Retinal pigment epithelial cell (primary cell): ENCODE measurements around the gene RYR2.

Experiments used
- DNase-seq: peaks from one replicate; pipeline ENCODE4 v3.0.0-alpha.2; 2010; ENCODE audit warnings: low read depth
- H3K4me3 ChIP-seq: 2 replicates; pipeline ENCODE4 v1.5.1; 2011; ENCODE audit warnings: mild to moderate bottlenecking, low read length, control low read depth, moderate library complexity
- TF ChIP-seq, protein P1 (sequence below): conservative IDR thresholded peaks from 2 replicates; pipeline ENCODE4 v1.5.1; 2011; ENCODE audit warnings: low read depth, low read length, control low read depth, inconsistent platforms

The RYR2 gene

DNA sequence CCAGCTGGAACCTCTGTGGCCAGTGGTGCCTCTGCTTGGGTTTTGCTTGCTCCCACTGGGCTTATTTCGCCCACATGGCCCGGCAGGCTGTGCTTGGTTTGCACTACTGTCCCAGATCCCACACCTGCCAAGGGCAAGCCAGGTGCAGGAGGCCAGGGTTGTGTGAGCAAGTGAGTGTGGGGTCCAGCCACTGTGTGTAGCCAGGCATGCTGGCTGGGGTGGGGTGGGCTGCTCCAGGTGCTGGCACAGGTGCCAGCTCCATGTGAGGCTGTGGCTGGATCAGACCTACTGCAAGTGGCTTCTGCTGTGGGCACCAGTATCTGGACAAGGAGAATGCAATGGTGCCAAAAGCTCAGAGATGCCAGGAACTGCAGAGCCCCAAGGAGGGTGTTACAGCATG, 28.5 kb downstream of the RYR2 start:
- no peak overlapping the region for H3K4me3 ChIP-seq
- no peak for DNase-seq
- TF ChIP-seq, protein P1, sequence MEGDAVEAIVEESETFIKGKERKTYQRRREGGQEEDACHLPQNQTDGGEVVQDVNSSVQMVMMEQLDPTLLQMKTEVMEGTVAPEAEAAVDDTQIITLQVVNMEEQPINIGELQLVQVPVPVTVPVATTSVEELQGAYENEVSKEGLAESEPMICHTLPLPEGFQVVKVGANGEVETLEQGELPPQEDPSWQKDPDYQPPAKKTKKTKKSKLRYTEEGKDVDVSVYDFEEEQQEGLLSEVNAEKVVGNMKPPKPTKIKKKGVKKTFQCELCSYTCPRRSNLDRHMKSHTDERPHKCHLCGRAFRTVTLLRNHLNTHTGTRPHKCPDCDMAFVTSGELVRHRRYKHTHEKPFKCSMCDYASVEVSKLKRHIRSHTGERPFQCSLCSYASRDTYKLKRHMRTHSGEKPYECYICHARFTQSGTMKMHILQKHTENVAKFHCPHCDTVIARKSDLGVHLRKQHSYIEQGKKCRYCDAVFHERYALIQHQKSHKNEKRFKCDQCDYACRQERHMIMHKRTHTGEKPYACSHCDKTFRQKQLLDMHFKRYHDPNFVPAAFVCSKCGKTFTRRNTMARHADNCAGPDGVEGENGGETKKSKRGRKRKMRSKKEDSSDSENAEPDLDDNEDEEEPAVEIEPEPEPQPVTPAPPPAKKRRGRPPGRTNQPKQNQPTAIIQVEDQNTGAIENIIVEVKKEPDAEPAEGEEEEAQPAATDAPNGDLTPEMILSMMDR: no peak

GRCh38 chr1:237071641-237072420, 29.8 kb downstream of the RYR2 start:
- no peak for DNase-seq
- TF ChIP-seq, protein P1: no peak
- H3K4me3 ChIP-seq: no peak overlapping the region

DNA sequence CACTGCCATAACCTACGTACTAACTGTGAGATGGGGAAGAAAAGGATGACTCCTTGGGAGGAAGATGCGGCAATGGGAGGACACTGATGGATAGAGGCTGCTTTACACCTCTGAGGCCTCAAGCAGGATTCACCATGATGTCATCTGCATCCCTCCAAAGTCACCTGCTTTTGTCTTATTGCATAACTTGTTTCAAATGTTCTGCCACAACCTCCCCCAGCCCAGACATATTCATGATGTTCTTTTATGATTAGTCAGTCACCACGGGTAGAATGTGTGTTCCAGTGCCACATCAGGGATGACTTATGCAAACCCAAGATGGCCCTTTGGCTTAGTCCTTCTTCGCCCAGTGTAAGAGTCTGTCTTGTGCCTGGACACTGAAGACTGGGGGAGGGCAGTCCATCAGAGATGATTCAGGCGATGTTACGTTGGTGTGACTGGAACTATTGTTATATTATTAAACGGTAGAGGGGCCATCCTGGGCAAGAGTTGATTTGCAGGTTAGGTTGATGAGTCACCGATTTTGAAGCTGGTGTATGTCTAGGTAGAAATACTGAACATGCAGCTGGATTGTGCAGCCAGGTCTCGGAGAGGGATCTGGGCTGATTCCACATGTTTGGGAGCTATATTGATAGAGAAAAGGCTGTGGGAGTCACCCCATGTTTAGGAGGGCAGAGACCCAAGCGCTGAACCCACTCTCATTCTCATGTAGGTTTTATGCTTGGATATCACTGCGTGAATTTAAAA, 32.6 kb downstream of the RYR2 start:
- TF ChIP-seq, protein P1: no peak
- DNase-seq: no peak
- H3K4me3 ChIP-seq: no peak overlapping the region

DNA sequence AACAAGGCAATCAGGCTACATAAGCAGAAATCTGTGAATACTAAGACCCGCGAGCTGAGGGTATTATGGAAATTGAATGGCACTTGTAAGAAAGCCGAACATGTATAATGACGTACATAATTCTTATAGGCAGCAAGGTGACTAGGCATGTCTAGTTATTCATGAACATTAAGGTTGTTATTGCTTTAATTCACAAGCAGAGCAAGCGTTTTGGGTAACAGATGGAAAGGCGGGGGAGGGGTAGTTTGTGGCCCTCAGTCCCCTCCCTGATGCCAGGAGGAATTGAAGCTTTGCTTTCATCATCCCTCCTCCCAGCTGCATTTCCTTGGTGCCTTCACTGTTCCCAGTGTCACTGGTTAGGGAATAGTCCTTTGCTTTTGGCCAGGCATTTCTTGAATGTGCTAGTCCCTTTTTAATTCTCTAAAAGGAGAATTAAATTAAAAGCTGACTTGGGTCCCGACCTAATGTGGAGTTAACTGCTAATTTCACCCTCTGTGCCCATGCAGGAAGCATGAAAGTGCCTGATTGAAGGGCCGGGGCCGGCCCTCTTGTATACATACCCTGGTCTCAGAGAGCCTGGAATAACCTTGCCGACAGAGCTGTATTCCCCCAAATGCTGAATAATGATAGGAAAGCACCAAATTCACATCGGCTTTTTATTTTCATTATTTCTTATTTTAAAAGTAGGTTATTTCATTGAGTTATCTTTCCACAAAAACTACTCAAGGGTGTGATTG, 42.5 kb downstream of the RYR2 start:
- DNase-seq: no peak
- no peak overlapping the region for H3K4me3 ChIP-seq
- TF ChIP-seq, protein P1: no peak

DNA sequence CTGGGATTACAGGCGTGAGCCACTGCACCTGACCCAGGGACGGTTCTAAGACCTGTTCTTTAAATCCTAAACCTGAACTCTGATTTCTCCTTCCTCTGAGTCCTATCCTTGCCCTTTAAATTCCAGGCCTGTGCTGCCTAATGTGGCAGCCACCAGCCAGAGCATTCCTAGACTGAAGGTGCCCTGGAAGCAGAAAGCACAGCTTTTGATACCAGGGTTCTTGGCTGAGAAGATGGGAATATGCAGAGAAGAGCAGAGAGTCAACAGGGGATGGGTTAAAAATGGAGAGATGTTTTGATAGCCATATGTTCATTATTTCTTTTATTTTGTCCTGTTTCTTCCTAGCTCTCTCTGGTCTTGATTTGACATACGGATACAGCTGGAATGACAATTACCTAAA, 49.7 kb downstream of the RYR2 start:
- H3K4me3 ChIP-seq: no peak overlapping the region
- TF ChIP-seq, protein P1: no peak
- no peak for DNase-seq

DNA sequence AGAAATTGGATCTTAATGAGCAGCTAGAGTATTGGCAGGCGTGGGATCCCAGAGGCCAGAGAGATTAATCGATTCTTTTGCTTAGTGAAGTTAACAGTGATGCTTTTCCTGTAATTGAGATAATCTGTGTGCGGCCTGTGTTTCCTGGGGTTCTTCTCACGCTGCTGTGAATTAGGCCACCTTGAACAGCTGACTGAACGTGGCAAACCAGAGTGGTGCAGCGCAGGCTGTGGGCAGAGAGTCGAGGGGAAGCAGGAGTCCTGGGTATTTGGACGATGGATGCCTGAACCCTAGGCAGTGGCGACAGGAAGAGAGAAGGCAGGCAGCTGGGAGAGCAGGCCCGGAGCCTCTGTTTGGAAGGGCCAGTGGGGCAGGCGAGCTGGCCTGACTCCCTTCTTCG, 51.7 kb downstream of the RYR2 start:
- no peak overlapping the region for H3K4me3 ChIP-seq
- TF ChIP-seq, protein P1: no peak

More for the DNA sequence above, 51.7 kb downstream of the RYR2 start:
- DNase-seq: no peak
